SHP77 (cell line): ENCODE results near the gene PPP4R1.

Experiments
- DNase-seq, 2 experiments: peaks; one replicate each; lab custom pipeline; 2025; lab: John Stamatoyannopoulos, UW

The PPP4R1 gene

GRCh38 chr18:9507565-9508088 lies 106.7 kb downstream of the PPP4R1 start:
- no peak for DNase-seq

DNA sequence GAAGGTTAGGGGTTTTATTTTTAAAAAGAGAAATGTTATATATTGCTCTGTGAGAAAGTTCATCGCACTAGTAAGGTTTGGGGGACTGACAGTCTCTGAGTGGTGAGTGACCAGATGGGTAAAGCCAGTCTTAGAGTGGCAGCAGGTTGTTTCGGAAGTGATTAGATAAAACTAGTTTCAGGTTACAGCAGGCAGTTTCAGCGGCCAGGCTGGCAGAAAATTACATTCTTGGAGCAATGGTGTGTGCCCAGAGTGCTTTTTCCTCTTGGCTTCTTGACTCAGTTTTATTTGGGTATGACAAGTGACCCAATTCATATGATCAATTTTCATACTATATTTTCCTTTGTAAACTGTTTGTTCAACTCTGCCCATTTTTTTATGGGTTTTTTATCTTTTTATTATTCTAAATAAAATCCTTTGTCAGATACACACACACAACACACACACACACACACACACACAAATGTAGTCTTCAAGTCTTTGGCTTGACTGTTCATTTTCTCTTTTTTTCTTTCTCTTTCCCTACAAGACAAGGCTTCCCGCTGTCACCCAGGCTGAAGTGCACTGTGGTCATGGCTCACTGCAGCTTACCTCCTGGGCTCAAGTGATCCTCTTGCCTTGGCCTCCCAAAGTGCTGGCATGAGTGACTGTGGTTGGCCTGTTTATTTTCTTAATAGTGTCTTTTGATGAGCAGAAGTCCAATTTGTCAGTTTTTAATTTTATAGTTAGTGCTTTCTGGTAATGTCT lies 108.1 kb downstream of the PPP4R1 start:
- no peak for DNase-seq
